Measurements from ENCODE around the gene MRPL16.
"Not testable (repeated sequence)": the region's sequence is repeated elsewhere in the genome, so short reads cannot be mapped to it uniquely, and the experiment has no call there.

The MRPL16 gene

DNA sequence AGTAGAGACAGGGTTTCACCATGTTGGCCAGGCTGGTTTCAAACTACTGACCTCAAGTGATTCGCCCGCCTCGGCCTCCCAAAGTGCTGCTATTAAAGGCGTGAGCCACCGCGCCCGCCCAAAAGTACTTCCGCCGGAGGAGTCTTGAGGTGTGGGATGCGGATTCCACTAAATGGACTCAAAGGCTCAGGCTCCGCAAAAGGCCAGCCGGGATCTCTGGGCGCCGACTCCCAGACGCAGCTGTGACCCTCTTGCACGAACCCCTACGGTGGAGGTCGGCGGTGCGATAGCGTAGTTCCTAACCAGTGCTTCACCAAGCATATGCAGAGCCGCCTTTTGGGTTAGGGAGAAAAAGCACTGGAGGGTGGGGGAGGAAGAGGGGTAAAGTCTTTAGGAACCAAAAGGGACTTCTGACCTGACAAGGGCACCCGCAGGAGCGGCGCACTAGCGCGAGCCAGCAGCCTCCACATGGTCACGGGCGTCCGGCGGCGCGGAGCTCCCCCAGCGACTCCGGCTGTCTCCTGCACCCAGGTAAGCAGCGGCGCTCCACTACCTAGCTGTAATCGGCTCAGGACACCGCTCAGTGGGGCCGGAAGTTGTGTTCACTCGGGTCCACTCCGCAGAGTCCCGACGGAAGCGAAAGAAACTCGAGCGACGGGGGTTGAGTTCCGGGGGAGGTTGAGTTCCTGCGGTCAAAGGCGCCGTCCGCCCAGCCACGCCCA is at the start of gene MRPL16:
Gene MRPL16, minus strand, starts transcription at position 590 of the 722 bp plus-strand sequence. Its CDS starts 120 bp downstream, at position 470.
- peak; percentile 82 for DNase-seq

GRCh38 chr11:59859673-59860072 is 49.1 kb upstream of the MRPL16 start:
- no peak for DNase-seq

GRCh38 chr11:59857439-59858434 is 47.2 kb upstream of the MRPL16 start:
- no peak for DNase-seq

DNA sequence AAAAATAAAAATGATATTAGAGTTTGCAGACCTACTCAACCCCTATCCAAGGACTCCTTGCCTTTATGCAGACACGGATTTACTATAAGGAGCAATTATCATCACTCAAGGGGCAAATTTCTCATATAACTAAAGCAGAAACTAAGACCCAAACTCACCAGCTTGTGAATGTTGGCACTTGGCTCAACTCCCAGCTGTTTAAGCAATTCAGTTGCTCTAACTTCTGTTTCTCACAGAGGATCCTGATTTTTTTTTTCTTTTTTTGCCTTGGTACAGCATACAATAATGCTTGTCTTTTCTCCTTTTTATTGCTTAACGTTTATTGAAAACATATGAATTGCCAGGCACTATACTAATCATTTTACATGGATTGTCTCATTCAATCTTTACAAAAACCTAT is 44.3 kb upstream of the MRPL16 start:
- DNase-seq: no peak

DNA sequence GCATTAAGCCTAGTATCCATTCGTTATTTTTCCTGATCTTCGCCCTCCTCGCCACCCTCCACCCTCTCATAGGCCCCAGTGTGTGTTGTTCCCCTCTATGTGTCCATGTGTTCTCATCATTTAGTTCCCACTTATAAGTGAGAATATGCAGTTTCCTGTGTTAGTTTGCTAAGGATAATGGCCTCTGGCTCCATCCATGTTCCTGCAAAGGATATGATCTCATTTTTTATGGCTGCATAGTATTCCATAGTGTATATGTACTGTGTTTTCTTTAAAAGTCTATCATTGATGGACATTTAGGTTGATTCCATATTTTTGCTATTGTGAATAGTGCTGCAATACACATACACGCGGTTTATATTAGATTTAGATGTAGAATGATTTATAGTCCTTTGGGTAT is 40.8 kb upstream of the MRPL16 start:
- not testable (repeated sequence) for DNase-seq

GRCh38 chr11:59849551-59849950 is 39.0 kb upstream of the MRPL16 start:
- not testable (repeated sequence) for DNase-seq

DNA sequence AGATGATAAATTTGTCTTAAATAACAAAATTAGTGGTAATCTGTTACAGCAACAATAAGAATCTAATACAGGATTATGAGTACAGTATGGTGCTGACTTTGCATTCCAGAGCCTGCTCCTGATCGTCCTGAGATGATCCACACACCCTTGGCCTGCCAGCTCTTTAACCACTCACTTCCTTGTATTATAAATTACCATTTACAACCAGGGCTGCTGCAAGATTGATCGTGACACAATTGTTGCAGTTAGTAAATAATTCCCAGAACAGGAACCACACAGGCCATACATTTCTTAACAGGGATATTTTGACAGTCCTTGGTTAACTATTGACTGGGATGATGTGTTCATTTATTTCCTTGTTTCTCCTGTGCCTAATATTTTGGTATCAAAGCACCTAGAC is 38.6 kb upstream of the MRPL16 start:
- DNase-seq: no peak

DNA sequence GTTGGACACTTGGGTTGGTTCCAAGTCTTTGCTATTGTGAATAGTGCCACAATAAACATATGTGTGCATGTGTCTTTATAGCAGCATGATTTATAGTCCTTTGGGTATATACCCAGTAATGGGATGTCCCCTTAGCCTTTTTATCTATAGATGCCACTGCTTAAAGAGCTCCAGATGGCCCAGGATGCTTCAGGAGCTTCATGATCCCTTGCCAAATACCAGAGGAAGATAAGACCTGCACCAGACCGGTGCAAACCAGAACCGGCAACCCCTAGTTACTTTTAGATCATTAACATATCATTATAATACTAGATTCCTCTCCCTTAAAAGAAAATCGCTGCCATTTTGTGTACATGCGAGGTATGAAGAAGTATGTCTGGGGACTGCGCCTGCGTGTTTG is 37.9 kb upstream of the MRPL16 start:
- DNase-seq: not testable (repeated sequence)

- no peak for DNase-seq
Measured at GRCh38 chr11:59847626-59848025, 37.0 kb upstream of the MRPL16 start.

DNA sequence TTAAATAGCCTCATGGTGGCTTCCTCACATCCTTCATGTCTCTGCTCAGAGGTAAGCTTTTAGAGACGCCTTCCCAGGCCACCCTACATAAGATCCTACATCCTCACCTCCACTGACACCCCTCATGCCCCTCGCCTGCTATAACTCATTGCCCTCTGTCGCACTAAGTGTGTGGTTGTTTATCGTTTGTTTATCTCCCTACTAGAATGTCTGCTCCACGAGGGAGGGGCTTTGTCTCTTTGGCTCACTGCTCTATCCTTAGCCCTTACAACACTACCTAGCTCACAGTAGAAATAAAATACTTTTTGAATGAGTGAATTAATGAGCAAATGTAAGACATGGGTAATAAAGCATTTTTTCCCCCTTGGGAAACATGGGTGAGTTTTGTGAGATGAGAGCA is 36.0 kb upstream of the MRPL16 start:
- DNase-seq: no peak

DNA sequence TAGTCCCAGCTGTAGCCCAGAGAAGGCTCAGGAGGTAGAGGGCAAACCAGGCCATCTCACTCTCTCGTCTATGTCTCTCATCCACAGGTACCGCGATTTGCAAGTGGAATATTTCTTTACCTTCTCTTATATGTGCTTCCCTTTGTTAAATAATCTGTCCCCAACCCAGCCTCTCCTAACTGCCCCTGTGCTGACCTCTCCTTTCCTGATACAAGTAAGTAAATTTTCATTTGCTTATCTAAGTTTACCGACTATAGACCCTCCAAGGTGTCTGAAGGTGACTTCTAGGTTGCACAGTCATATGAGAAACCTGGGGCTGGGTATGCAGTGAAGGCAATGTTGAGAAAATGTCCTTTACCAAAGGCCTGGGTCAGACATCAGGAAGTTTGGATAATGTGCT is 34.8 kb upstream of the MRPL16 start, which contains the start of gene CBLIF:
Gene CBLIF, minus strand, starts transcription at position 101 of the 400 bp plus-strand sequence. Its CDS starts 46 bp downstream, at position 55.
- no peak for DNase-seq

DNA sequence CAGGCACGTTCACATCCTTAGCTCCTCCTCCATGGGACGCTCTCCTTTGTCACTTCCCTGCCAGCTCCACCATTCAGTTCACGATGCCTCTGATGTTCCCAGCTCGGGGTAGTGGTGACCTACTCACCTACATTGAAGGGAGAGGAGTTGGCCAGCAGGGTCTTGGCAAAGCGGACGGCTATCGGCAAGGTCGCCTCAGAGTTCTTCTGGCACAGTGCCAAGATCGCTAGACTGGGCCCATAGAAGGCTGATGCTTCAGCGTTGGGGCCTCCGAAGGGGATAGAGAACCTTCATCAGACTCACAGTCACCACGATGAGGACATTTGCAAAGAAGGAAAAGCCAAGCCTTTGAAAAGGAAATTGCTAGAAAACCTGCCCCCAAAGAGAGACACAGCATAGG is 31.7 kb upstream of the MRPL16 start:
- no peak for DNase-seq

DNA sequence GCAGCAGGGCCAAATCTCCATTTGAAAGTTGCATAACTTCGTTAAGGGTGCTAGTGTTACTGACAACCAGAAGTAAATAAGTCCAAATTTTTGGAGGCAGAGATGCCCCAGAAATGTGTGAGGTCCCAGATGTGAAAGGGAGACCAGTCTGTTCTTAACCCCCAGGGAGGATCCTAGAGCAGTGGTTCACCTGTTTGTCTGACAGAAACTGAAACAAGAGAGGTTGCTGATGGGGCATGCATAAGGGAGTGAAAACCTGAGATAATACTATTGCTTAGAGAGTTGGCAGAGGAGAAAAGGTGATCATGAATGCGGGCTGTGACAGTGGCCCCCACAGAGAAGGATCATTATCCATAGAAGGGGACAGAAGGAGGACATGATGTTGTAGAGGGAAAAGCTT is 30.9 kb upstream of the MRPL16 start:
- no peak for DNase-seq

DNA sequence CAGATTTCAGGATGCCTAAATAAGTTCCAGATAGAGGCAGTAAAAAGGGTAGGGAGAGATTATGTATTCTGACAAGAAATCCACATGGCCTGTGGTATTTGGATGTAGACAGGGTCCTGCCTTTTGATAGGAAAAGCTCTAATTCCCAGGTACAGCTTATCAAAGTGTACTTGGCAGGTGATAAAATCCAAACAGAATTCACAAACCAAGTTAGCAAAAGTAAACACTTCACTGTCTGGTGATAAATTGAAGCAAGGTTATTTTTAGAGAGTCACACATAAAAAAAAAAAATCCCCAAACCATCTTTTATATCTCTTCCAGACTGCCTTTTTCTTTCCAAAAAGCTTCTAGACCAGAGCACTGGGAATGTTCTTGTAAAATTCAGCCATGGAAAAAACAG is 29.0 kb upstream of the MRPL16 start:
- DNase-seq: no peak

- no peak for DNase-seq
Measured at GRCh38 chr11:59833602-59834001, 23.0 kb upstream of the MRPL16 start.

DNA sequence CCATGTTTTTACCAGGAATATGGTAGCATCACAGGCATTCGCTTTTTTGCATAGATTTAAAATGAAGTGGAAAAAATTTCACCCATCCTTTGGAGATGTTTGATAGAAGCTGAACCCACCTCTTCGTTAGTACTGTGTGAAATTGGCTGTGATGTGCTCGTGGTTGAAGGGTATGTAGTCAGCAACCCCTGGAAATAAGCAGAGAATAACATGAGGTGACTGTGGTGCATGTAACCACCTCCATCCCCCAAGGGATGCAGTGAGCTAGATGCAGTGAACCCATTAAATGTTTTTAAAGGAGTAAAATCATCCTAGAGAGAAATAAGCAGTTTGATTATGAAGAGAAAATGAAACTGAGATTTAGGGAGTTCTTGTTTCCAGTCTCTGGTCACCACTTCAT is 18.8 kb upstream of the MRPL16 start:
- no peak for DNase-seq

- peak; percentile 17 for DNase-seq
Measured at GRCh38 chr11:59822989-59823566, 12.5 kb upstream of the MRPL16 start.

- DNase-seq: no peak
Measured at GRCh38 chr11:59818572-59818971, 8.0 kb upstream of the MRPL16 start.

- DNase-seq: not testable (repeated sequence)
Measured at GRCh38 chr11:59816434-59816833, 5.9 kb upstream of the MRPL16 start.

- no peak for DNase-seq
Measured at GRCh38 chr11:59815754-59816153, 5.2 kb upstream of the MRPL16 start.

GRCh38 chr11:59814021-59814420 is 3.4 kb upstream of the MRPL16 start:
- DNase-seq: no peak

GRCh38 chr11:59813364-59813763 is 2.8 kb upstream of the MRPL16 start:
- DNase-seq: no peak

- no peak for DNase-seq
Measured at GRCh38 chr11:59812220-59812619, 1.6 kb upstream of the MRPL16 start.

- DNase-seq: no peak
Measured at GRCh38 chr11:59810911-59811259, 307 bp upstream of the MRPL16 start.
